K562 treated with DMSO at 1 percent for 4 hours (cell line): ENCODE results near the gene FOXL2NB. TPM values are rescaled to one million over a fixed set of nuclear protein-coding genes. Genes with fewer than 3 reads are reported as not detected.

ENCODE experiments used
- total RNA-seq: library from RNA; unstranded; fragments of 300-600 nt; gene quantifications from 2 replicates; pipeline ENCODE4 v1.2.3, GENCODE V29; 2022; ENCODE audit not compliant: insufficient read depth

The FOXL2NB gene
- total RNA-seq: 5.5 and 11.0 TPM in 2 replicates

GRCh38 chr3:138946663-138947494, at the start of gene FOXL2NB, which contains the start of gene FOXL2:
Gene FOXL2NB (plus strand): TSS chr3:138947217. CDS start chr3:138947365, 148 bp downstream.
Gene FOXL2 (minus strand): TSS chr3:138947137. CDS start chr3:138946722, 415 bp downstream.

Other genes starting within 250 kb of the FOXL2NB start
- gene PIK3CB, start 112.3 kb upstream of the FOXL2NB start, total RNA-seq: 31.0 and 39.2 TPM in 2 replicates
- gene FOXL2, start 80 bp upstream of the FOXL2NB start, total RNA-seq: 24.2 and 29.3 TPM in 2 replicates
- gene PRR23A, start 59.1 kb downstream of the FOXL2NB start, total RNA-seq: not detected in 2 replicates
- not detected in 2 replicates for gene PRR23B, start 73.7 kb downstream of the FOXL2NB start, total RNA-seq
- not detected in 2 replicates for gene PRR23C, start 97.7 kb downstream of the FOXL2NB start, total RNA-seq